ENCODE data around the gene CDKN2B-AS1.

Gene CDKN2B-AS1

GRCh38 chr9:22005702-22006606 is 11.4 kb downstream of the CDKN2B-AS1 start:
- no peak for DNase-seq (ENCODE audit: low read depth, low spot score)

- DNase-seq (ENCODE audit: low read depth, low spot score), result no peak
Observed at GRCh38 chr9:22008384-22008716, 13.8 kb downstream of the CDKN2B-AS1 start.

- DNase-seq (ENCODE audit: low read depth, low spot score), result no peak
Observed at GRCh38 chr9:22008717-22009505, 14.3 kb downstream of the CDKN2B-AS1 start, which contains the start of gene CDKN2B. TSS of gene CDKN2B (minus strand) at chr9:22009305. CDS start at chr9:22008953, 352 bp downstream.

- no peak for DNase-seq (ENCODE audit: low read depth, low spot score)
Observed at GRCh38 chr9:22009506-22009867, 14.9 kb downstream of the CDKN2B-AS1 start.

GRCh38 chr9:22010866-22011625 is 16.5 kb downstream of the CDKN2B-AS1 start:
- DNase-seq (ENCODE audit: low read depth, low spot score), result no peak

- no peak for DNase-seq (ENCODE audit: low read depth, low spot score)
Observed at GRCh38 chr9:22022396-22022795, 27.8 kb downstream of the CDKN2B-AS1 start.

- no peak for DNase-seq (ENCODE audit: low read depth, low spot score)
Observed at GRCh38 chr9:22026696-22027095, 32.1 kb downstream of the CDKN2B-AS1 start.

GRCh38 chr9:22028394-22028793 is 33.8 kb downstream of the CDKN2B-AS1 start:
- DNase-seq (ENCODE audit: low read depth, low spot score), result no peak

- DNase-seq (ENCODE audit: low read depth, low spot score), result no peak
Observed at GRCh38 chr9:22029231-22029630, 34.6 kb downstream of the CDKN2B-AS1 start.

GRCh38 chr9:22030101-22030598 is 35.6 kb downstream of the CDKN2B-AS1 start:
- DNase-seq (ENCODE audit: low read depth, low spot score), result no peak

GRCh38 chr9:22031655-22032411 is 37.2 kb downstream of the CDKN2B-AS1 start:
- no peak for DNase-seq (ENCODE audit: low read depth, low spot score)

- no peak for DNase-seq (ENCODE audit: low read depth, low spot score)
Observed at GRCh38 chr9:22033012-22033630, 38.5 kb downstream of the CDKN2B-AS1 start.

- DNase-seq (ENCODE audit: low read depth, low spot score), result no peak
Observed at GRCh38 chr9:22035591-22036011, 41.0 kb downstream of the CDKN2B-AS1 start.

- DNase-seq (ENCODE audit: low read depth, low spot score), result no peak
Observed at GRCh38 chr9:22036866-22037626, 42.5 kb downstream of the CDKN2B-AS1 start.

GRCh38 chr9:22037954-22038690 is 43.5 kb downstream of the CDKN2B-AS1 start:
- DNase-seq (ENCODE audit: low read depth, low spot score), result no peak

- no peak for DNase-seq (ENCODE audit: low read depth, low spot score)
Observed at GRCh38 chr9:22039258-22039657, 44.7 kb downstream of the CDKN2B-AS1 start.

GRCh38 chr9:22040760-22041159 is 46.2 kb downstream of the CDKN2B-AS1 start:
- DNase-seq (ENCODE audit: low read depth, low spot score), result no peak

- no peak for DNase-seq (ENCODE audit: low read depth, low spot score)
Observed at GRCh38 chr9:22041344-22041743, 46.8 kb downstream of the CDKN2B-AS1 start.

GRCh38 chr9:22041775-22042174 is 47.2 kb downstream of the CDKN2B-AS1 start:
- no peak for DNase-seq (ENCODE audit: low read depth, low spot score)

Measured in activated naive CD8-positive, alpha-beta T cell treated with anti-CD3 and anti-CD28 coated beads, Interleukin-2, amount 50 U/mL, for 16 hours (primary cell).